Measurements from ENCODE around the gene PIK3AP1.
"Not testable (repeated sequence)": the region's sequence is repeated elsewhere in the genome, so short reads cannot be mapped to it uniquely, and the experiment has no call there.

Gene PIK3AP1

GRCh38 chr10:96576277-96576980, 143.9 kb downstream of the PIK3AP1 start:
- no peak for DNase-seq (ENCODE audit: low read depth)

GRCh38 chr10:96574564-96574963, 145.8 kb downstream of the PIK3AP1 start:
- not testable (repeated sequence) for DNase-seq (ENCODE audit: low read depth)

- DNase-seq (ENCODE audit: low read depth) = no peak
These were observed 147.3 kb downstream of the PIK3AP1 start for GRCh38 chr10:96573036-96573435.

GRCh38 chr10:96570983-96571964, 149.0 kb downstream of the PIK3AP1 start:
- no peak for DNase-seq (ENCODE audit: low read depth)

GRCh38 chr10:96570511-96570910, 149.8 kb downstream of the PIK3AP1 start:
- DNase-seq (ENCODE audit: low read depth) = no peak

- DNase-seq (ENCODE audit: low read depth) = no peak
These were observed 151.9 kb downstream of the PIK3AP1 start for GRCh38 chr10:96568402-96568801.

- DNase-seq (ENCODE audit: low read depth) = no peak
These were observed 154.5 kb downstream of the PIK3AP1 start for GRCh38 chr10:96565774-96566173.

GRCh38 chr10:96560966-96561887, 159.1 kb downstream of the PIK3AP1 start:
- DNase-seq (ENCODE audit: low read depth) = no peak

GRCh38 chr10:96560489-96560888, 159.8 kb downstream of the PIK3AP1 start:
- no peak for DNase-seq (ENCODE audit: low read depth)

GRCh38 chr10:96556003-96556402, 164.3 kb downstream of the PIK3AP1 start:
- DNase-seq (ENCODE audit: low read depth) = no peak

GRCh38 chr10:96555330-96555729, 165.0 kb downstream of the PIK3AP1 start:
- no peak for DNase-seq (ENCODE audit: low read depth)

GRCh38 chr10:96548589-96548988, 171.7 kb downstream of the PIK3AP1 start:
- no peak for DNase-seq (ENCODE audit: low read depth)

GRCh38 chr10:96545558-96545957, 174.8 kb downstream of the PIK3AP1 start:
- DNase-seq (ENCODE audit: low read depth) = not testable (repeated sequence)

Data from T-helper 22 cell (primary cell).